Stimulated activated CD8-positive, alpha-beta memory T cell treated with anti-CD3 and anti-CD28 coated beads, Interleukin-12 subunit alpha, Interleukin-12 subunit beta, amount 100 ng/mL, for 4 hours (primary cell): ENCODE data around the gene GFRA1.

Experiments
- DNase-seq: peaks from one replicate; pipeline ENCODE4 v3.0.0-alpha.2; 2020; ENCODE audit warnings: low read depth

GFRA1 gene

DNA sequence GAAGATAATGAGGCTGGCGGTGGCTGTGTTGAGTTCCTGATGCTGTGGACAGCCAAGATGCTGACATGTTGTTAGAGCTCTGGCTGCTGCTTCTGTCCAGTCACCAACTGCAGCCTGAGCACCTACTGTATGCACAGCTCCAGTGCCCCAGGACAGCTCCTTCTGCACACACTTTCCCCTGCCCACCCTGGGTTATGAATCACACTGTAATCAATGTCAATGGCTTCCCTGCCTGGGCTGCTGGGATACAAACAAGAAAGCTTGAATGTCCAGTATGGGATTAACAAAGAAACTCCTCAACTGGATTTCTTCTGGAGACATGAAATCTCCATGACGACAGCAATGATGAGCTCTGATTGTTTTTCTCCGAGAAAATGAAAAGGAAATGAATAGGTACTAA, 172.0 kb downstream of the GFRA1 start:
- DNase-seq: no peak

DNA sequence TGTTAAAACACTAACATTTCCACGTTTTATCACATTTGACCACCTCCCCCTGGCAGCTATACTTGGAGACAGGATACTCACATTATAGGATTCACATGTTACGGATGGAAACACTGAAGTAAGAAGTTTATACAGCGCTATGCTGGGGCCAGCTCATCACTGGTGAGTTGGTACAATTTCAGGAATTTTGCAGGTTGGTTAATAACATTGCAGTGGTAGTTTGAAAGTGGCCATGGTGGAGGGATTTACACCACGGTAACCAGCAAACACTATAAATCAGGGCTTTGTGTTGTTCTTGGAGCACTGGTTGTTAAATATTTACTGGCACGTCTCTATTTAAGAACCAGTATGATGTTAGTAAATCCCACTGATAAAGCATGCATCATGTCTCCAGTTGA, 174.0 kb downstream of the GFRA1 start:
- no peak for DNase-seq

DNA sequence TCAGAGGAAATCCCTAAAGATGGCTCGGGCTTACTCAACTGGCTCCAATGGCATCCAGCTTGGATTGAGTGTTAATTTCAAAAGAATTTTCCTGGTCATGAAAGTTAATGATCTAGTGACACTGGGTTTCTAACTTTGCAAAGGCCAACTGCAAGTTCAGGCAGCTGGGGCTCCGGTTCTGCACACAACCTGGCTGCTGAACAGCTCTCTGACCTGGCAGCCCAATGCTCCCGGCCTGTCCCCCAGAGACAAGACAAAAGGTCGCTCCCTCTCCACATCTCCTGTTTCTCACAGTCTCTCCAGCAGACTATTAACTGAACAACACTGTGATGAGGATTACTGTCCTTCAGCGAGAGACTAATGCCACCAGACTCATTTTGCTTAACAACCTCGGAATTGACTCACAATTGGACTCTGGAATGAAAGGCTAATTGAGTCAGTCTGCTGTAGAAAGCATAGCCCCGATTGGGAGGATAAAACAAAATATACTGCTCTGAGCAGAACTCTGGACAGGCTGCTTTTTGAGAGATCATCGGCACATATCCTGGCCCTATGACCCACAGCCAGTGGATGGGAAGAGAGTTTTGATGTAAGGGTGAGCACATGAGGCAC, 174.5 kb downstream of the GFRA1 start:
- no peak for DNase-seq

DNA sequence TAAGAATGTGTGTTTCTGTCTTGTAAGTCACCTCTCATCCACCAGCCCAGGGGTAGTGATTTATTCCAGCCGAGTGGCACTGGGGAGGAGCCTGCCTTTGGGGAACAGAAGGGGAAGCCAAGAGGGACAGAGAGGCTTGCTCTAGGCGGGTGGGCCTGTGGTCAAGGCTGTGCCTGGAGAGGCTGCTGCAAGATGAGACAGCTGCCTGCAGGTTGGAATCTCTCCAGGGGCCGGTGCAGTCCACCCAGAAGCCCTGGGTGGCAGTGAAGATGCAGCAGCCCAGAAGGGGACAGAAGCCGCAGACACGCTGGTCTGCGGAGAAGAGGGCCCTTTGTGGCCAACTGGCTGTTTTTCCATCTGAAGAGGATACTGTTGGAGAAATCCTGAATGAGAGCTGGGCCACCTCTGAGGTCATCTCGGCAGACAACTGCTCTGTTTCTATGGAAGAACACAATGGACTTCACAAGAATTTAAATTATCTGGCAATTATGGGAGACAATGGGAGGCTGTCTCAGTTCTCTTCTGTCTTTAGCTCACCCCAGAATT, 175.7 kb downstream of the GFRA1 start:
- DNase-seq: no peak

DNA sequence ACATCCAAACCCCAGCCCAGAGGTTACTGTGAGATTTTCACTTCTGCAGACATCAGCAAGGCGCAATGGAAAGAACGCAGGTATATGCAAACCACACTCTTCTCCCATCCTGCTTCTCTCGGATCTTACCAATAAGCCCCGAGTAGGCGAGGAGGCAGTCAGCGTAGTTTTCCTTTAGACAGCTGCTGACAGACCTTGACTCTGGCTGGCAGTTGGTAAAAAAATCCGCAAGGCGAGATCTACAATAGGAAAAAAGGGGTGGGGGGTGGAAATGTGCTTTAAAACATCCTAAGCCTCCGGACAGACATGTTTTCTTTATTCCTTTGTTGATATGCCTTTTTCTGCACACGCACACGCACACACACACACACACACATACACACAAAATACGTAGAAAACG, 176.5 kb downstream of the GFRA1 start:
- DNase-seq: no peak

DNA sequence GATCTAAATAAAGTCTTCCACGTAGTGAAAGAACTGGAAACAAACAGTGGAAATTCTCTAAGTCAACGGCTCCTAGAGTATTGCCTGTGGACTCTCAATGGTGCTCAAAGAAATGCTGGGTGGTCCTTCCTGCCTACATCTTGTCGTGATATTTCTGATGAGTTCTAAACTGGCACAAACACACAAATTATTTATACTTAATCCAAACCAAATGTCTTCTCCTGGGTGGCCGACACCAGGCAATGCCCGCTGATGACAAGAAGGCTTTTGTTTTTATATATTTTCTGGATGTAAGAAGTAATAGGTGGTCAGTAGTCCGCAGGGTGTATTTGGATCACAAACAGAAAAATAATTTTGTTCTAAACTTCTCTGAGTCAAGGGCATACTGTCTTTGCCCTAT, 178.7 kb downstream of the GFRA1 start:
- no peak for DNase-seq

DNA sequence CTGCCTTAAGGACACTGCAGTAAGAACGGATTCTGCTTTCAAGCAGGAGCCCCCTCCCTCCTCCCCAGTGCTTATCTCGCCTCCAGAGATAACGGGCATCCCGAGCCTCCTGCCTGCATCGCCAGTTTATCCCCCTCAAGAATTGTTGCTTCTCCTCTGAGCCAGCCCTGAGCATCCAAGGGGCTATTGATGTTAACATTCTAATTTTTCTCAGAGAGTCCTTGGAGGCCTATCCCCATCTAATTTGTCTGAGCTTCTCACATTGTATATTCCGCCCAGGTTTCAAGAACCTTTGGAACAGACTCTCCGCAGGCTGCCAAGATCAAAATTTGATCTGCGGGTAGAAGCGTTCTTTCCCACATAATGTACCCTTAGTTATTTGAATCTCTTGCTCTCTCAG, 180.0 kb downstream of the GFRA1 start:
- no peak for DNase-seq

DNA sequence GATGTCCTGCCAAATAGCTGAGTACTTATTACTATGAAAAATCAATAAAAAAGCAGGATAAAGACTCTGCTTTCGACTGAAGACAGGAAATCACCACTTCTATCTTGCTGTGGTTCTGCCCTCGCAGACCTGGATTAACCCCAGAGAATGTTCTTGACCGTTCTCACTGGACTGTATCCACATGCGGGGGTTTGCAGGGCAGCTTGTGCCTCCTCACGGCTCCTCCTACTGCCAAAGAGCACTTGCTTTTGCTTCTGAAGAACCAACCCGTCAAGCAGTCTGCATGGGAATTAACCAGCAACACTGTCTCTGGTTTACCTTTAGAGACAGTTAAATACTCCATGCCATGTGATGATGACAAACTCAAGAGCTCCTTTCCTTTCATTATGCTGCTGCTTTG, 184.0 kb downstream of the GFRA1 start:
- no peak for DNase-seq

DNA sequence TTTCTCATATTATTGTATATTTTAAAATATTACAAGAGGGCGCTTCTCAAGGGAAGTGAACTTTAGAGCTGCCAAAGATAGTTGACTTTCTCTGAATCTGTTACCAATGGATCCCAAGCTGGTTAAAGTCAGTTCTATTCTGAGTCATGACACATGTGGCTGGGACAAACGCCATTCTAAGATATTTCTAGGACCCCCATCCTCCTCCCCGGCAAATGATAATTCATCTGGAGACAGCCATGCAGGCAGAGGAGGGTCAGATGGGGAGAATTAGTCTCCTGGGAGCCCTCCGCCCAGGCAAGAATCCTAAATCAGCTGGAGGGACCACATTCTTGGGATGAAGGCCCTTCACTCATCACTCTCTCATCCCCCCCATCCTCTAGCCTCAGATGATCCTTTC, 187.7 kb downstream of the GFRA1 start:
- no peak for DNase-seq

DNA sequence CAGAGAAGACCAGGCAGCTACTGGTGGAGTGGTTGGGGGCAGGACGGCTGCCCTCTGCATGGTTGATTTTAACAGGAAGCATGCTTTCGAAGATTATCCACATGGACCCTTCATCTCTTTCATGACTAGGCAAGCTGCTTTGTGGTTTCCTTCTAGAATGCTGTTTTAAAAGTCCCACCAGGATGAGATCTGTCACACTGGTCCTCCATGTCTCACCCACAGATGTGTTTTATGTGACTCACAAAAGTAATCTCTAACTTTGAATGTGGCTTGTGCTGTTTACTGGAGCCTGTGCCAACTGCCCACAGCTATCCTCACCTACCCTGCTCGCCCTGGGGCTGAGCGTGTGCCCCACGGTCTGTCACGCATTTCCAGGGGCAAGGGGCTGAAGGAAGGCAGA, 188.8 kb downstream of the GFRA1 start:
- DNase-seq: no peak

DNA sequence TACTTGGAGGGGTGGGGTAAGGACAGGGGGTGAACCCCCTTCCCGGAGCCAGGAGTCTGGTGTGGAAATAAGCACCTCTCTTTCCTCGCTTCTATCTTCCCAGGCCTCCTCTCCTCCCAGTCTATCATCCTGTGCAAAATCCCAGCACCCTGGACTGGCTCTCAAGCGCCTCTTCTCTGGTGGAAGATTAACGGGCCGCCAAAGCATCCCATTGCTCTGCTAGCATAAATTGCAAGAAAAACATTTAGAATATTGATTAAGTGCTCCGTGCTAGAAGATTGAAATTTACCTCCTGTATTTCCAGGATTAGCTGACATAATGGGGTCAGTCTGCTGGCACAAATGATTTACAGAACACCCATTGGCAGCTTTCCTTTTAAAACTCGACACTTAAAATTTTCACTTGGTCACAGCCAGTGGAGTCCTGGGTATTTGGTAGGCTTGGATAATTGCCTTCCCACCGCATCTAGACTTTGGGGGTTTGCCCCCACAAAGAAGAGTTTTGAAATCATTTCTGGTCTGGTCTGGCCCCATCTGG, 189.7 kb downstream of the GFRA1 start:
- DNase-seq: no peak

DNA sequence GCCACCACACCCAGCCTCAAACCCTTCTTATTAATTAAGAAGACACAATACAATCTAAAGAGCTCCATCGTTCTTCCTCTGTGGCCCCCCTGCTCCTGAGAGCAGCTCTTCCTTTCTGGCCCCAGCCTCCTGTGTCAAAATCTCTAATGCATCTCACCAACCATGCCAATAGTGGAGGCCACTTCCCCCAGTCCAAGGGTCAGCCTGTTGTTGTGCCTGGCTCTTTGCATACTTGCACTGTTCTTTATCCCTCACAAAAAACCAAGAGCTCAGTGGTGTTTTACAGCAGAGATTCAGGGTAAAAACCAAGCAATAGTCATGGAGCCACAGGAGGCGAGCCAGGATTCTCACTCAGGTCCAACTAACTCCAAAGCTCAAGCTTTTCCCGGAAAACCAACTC, 190.2 kb downstream of the GFRA1 start:
- DNase-seq: no peak

DNA sequence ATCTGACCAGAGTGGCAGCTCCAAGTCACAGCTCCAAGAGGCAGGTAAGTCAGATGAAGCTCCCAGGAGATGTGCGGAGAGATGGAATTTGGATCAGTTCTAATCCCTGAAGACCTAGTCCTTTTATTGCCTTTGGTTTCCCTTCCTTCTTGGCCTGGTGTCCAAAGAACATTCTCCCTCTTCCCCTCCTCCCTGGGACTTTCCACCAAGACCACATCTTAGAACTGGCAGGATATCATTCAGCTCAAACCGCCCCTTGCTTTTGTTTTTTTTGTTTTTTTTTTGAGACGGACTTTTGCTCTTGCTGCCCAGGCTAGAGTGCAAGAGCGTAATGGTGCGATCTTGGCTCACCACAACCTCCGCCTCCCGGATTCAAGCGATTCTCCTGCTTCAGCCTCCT, 190.8 kb downstream of the GFRA1 start:
- no peak for DNase-seq

DNA sequence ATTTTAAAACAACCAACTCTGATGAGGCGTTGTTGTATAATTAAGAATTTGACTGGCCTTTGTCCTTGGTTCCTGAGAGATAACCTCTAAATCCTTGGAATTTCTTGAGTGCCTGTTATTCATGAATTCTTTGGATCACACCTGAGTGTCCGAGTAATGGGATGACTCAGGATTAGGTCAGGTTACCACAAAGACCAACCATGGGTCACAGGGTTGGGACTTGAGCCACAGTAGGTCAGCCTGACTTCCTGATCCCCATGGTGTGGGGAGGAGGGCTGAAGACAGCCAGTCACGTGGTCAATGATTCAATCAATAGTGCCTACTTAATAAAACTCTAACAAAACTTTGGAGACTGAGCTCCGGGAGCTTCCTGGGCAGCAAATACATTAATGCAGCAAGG, 192.5 kb downstream of the GFRA1 start:
- no peak for DNase-seq

DNA sequence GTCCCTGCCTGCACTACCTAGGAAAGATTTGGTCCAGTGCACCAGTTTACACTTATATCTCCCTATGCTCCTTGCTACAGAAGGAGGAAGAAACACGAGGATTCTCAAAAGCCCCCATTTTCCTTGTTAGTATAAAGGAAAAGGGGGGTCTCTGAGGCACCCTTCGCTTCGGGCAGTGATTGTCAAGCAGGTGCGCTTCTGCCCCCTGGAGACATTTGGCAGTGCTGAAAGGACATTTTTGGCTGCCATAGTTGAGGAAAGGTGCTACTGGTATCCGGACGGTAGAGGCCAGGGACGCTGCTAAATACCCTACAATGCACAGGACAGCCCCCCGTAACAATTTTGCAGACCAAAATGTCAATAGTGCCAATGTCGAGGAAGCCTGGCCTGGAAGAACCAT, 193.7 kb downstream of the GFRA1 start:
- no peak for DNase-seq

DNA sequence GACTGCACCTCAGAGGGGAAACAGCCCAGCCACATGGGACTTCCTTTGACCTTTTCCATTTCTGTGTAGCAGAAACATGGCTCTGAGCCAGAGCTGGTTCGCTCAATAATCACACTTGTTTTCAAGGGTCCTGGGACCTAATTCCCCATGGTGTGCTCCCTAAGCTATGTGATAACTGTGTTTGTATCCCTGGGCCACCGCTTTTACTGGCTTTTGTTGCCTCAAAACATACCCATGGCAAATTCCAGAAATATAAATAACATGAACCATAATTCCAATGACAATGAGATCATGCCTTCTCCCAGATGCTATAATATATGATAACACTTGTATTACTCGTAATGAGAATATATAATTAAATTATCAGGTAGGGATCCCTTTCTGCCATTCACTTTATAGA, 196.4 kb downstream of the GFRA1 start:
- no peak for DNase-seq

DNA sequence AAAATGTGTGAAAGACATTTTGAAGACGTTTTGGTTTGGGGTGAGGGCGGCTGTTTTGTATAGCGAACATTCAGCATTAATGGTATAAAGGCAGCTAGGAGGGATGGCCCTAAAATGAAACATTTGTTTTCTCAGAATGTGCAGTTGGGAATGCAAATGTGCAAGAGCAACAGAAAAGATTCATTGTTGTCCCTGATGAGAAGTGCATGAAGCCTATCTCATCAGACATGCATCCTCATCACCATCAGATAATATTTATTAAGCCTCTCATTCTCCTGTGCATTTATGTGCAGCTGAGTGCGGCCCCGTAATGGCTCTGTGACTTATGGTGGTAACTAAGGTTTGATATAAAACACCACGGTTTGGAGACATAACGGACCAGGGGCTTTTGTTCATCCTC, 199.5 kb downstream of the GFRA1 start:
- DNase-seq: no peak

DNA sequence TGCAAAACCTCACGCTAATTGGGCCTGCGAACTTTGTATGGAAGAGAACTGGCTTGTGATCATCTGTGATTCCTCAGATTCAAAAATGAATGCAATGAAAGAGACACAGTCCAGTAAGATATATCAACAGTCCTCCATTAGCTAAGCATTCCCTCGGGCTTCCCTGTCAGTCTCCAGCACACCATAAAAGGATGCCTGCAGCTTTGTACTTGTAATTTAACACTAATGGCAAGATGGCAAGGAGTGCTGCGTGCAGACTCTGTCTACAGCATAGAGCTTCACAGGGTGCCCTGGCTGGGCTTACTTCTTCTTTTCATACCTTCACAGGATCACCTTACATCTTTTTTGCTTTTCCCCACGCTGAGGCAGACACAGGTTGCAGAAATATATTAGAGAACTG, 200.0 kb downstream of the GFRA1 start:
- no peak for DNase-seq

DNA sequence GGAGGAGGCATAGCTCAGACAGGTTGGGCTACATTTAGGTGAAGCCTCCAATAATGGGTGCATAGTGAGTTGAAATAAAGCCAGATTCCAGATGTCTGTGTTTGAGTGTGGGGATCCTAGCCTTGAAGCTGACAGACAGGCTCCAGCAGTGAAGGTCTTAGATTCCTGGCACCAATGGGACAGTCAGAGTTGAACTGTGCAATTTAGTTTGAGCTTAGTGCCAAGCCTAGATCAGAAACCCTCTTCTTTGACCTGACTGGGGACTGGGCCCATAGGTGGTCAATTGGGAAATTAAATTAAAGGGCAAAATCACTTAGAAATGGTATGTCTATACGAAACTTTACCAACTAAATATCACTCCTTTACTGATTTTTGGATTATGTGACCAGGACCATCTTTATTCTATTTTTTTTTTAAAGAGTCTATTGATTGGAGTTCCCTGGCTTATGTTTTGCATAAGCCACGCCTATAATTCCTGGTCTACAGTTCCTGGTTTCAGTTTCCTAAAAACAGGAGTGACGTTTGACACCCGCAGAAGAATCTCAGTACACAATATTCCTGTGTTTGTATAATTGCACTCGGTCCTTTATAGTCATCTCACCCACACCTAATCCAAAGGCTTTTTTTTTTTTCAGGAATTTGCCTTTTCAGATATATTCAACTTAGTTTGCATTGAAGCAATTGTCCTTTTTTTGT, 201.4 kb downstream of the GFRA1 start:
- DNase-seq: no peak

DNA sequence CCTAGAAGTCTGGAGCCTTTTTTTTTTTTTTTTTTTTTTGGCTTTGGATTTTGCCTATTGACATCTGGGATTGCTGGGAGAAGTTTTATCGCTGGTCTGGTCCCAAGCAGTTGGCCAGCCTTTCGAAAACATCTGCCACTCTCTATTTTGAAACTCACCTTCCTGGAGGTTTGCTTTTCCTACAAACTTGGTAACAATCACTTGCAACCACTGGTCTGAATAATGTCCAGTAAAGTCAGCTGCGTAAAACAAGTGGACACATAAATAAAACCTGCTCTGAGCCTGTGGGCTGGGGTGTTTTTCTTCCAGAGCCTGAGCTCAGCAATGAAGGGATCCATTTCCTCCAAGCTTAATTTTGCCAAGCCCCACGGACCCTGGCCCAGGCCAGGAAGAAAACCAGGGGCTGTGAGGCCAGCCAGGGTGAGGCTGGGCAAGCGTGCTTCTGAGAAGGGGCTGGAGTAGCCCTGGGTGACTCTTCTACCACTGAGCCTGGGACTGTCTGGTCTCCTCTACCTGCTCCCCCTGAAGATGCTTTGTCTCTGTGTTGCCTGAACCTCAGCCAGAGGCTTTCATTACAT, 202.2 kb downstream of the GFRA1 start:
- no peak for DNase-seq

DNA sequence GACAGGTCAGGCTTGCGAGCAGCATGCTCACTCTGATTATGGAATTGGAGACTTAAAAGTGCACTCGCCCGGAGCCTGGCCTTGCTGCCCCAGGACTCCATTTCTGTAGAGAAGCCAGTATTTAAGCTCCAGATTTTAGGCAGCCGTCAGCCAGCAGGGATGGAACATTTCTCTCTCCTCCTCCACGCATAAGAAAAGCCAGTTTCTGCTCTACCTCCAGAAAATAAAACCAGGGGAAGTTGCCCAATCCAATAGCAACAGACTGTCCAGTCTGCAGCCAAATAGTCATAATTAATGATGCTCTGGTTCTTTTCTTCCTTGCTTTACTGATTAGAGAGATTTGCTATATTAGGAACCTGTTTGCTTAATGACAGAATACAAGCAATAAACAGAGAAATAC, 203.2 kb downstream of the GFRA1 start:
- DNase-seq: no peak

DNA sequence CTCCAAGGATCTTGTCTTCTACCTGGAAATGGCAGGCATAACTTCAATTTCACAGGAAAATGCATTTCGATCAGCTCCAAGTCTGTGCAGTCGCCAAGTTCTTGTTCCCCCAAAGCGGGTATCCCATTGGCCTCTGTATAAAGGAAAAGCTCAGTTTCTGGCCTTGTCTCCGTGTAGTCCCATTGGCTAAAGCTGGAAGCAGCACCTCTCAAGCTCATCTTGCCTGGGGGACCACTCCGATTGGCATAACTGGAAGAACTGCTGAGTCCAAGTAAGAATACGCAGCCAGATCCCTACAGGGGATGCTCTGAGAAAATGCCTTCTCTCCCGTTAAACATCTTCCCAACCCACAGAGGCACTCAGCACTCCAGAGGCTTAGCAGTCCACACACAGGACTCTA, 205.2 kb downstream of the GFRA1 start:
- DNase-seq: no peak

DNA sequence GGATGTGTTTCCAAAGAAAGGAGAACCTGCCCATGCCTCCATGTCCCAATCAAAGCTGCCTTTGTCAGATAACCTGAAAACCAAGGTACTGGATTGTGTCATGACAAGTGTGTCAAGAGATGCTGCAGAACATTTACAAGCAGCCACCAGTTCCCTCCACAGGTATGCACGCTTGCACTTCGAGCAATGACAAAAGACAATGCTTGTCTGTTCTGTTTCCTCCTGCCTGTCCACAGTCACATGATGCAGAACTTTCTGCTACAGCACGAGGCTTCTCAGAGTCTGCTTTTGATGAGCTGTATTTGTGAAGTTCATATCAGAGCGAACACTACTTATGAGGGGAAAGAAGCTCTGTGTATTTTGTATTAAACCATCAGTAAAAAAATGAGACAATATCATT, 209.9 kb downstream of the GFRA1 start:
- no peak for DNase-seq
